Muscle layer of duodenum (tissue), 2 donors: Measurements from ENCODE around the gene IGFBP4.

Source experiments
- H3K27ac ChIP-seq: one replicate; pipeline ENCODE4 v1.7.0; 2013; ENCODE audit warnings: mild to moderate bottlenecking, low read length
- H3K27me3 ChIP-seq: one replicate; pipeline ENCODE4 v1.7.0; 2013; ENCODE audit warnings: low read depth, mild to moderate bottlenecking, control low read depth, low read length
- H3K36me3 ChIP-seq, 2 donors: one replicate each; pipeline ENCODE4 v1.7.0; 2013; ENCODE audit warnings: low read length in 2 of 2, control low read depth in 1 of 2, mild to moderate bottlenecking in 1 of 2; ENCODE audit not compliant: insufficient read depth in 2 of 2, control insufficient read depth in 1 of 2
- H3K4me1 ChIP-seq, 2 donors: one replicate each; pipeline ENCODE4 v1.7.0; 2013; ENCODE audit warnings: low read length in 2 of 2, mild to moderate bottlenecking in 2 of 2, control low read depth in 1 of 2, moderate library complexity in 1 of 2; ENCODE audit not compliant: insufficient read depth in 2 of 2, control insufficient read depth in 1 of 2
- H3K4me3 ChIP-seq, 2 donors: one replicate each; pipeline ENCODE4 v1.7.0; 2013; ENCODE audit warnings: low read length in 2 of 2, low read depth in 1 of 2, mild to moderate bottlenecking in 1 of 2
- H3K9me3 ChIP-seq, 2 donors: one replicate each; pipeline ENCODE4 v1.7.0; 2013; ENCODE audit warnings: low read length in 2 of 2, control low read depth in 1 of 2, mild to moderate bottlenecking in 1 of 2; ENCODE audit not compliant: control insufficient read depth in 1 of 2
- donor health status: healthy.

IGFBP4 gene

DNA sequence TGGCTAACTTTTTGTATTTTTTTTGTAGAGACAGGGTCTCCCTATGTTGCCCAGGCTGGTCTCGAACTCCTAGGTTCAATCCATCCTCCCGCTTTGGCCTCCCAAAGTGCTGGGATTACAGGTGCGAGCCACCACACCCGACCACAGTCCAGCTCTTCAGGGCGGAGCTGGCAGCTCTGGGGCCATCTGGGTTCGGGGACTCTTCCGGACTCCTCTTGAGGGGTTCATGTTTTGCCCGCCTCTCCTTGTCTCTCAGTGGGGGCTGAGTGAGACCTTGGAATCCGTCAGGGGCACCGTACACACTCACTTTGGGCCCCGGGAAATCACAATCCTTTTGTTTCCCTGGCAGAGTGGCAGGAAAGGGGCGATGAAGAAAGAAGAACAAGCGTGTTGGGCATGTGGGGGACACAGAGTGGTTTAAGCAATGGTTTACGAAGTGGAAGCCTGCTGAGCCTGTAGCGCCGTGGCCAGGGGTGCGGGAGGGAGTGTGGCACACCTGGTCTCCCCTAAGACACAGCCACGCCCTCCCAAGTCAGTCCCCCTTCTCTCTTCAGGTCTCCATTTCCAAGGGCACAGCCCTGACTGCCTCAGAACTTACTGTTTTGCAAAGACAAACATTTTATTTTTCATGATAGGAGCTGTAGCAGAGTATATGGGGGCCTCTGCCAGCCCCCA, 32.1 kb downstream of the IGFBP4 start:
- Histone ChIP-seq H3K27ac (peak overlapping the region; percentile 31), H3K4me1 (peaks cover 6 to 53% of the 10 kb centered on the region in 2 donors)

DNA sequence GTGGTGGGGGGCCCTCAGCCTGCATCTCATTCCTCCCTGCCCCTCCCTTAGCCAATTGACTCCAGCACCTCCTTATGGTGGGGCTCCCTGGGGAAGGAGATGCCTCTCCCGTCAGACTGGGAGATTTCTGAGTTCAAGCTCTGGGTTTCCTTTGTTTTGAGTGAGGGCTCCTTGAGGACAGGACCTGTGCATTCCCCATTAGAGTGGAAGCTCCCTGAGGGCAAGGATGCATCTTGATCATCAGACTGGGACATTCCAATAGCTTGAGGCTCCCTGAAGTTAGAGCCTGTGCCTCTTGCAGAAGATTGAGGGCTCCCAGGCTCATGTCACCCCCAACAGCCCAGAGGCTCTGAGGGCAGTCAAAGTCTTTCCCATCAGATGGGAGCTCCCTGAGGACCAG, 34.5 kb downstream of the IGFBP4 start:
- no peak overlapping the region for H3K27ac ChIP-seq
- no peaks in the 10 kb centered on the region for H3K27me3 ChIP-seq
- H3K9me3 ChIP-seq = no peaks in the 10 kb centered on the region
- no peak overlapping the region for H3K4me3 ChIP-seq
- no peaks in the 10 kb centered on the region for H3K36me3 ChIP-seq
- H3K4me1 ChIP-seq = peaks cover 0 to 35% of the 10 kb centered on the region in 2 donors

More for the DNA sequence above, 32.1 kb downstream of the IGFBP4 start:
- Histone ChIP-seq H3K27me3 (no peaks in the 10 kb centered on the region), H3K36me3 (no peaks in the 10 kb centered on the region), H3K4me3 (no peak overlapping the region), H3K9me3 (no peaks in the 10 kb centered on the region)

GRCh38 chr17:40478486-40478885, 35.2 kb downstream of the IGFBP4 start:
- H3K36me3 ChIP-seq = no peaks in the 10 kb centered on the region
- H3K27me3 ChIP-seq = no peaks in the 10 kb centered on the region
- H3K27ac ChIP-seq = no peak overlapping the region
- H3K4me1 ChIP-seq = peaks cover 0 to 28% of the 10 kb centered on the region in 2 donors
- no peaks in the 10 kb centered on the region for H3K9me3 ChIP-seq
- no peak overlapping the region for H3K4me3 ChIP-seq

- H3K4me3 ChIP-seq = no peak overlapping the region
- H3K27ac ChIP-seq = no peak overlapping the region
- no peaks in the 10 kb centered on the region for H3K9me3 ChIP-seq
- no peaks in the 10 kb centered on the region for H3K36me3 ChIP-seq
- peaks cover 0 to 14% of the 10 kb centered on the region in 2 donors for H3K4me1 ChIP-seq
- H3K27me3 ChIP-seq = no peaks in the 10 kb centered on the region
These were observed 36.7 kb downstream of the IGFBP4 start for GRCh38 chr17:40479754-40480480.

DNA sequence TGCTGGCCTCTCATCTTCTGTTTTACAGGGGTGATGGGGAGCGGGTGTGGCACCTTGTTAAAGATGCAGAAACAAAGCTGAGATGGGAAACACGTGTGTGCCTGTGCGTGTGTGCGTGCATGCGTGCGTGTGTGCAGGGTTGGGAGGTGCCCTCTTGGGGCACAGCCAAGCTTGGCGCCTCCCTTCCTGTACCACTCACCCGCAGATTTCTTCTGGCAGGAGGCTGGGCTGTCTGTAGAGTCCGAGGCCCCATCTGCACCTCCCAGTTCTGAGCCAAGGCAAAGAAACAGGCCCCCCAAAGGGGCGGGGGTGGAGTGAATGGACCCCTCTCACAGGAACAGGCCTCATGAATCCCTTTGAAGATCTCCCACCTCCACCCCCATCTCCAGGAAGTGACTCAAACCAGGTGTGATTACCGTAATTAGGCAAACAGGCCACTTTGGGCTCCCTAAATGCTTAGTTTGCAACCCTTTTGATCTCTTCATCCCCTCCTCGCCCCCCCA, 37.3 kb downstream of the IGFBP4 start:
- Histone ChIP-seq H3K4me3 (no peak overlapping the region), H3K36me3 (no peaks in the 10 kb centered on the region), H3K9me3 (no peaks in the 10 kb centered on the region), H3K27ac (no peak overlapping the region), H3K27me3 (no peaks in the 10 kb centered on the region), H3K4me1 (peaks cover 0 to 9% of the 10 kb centered on the region in 2 donors)

DNA sequence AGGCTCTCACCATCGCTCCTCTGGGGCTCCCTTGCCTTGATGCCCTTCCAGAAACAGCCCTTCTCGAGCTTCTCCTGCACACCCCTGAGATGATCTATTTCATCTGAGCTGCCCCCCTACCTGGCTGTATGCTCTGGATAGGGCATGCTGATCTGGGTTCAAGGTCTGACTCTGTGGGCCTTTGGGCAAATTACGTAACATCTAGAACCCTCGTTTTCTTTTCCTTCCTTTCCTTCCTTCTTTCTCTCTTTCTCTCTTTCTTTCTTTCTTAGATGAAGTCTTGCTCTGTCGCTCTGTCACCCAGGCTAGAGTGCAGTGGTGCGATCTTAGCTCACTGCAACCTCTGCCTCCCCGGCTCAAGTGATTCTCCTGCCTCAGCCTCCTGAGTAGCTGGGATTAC, 37.9 kb downstream of the IGFBP4 start:
- Histone ChIP-seq H3K36me3 (peaks cover 0 to under 1% of the 10 kb centered on the region in 2 donors), H3K9me3 (no peaks in the 10 kb centered on the region), H3K27ac (no peak overlapping the region), H3K4me3 (no peak overlapping the region), H3K4me1 (peaks cover 0 to 5% of the 10 kb centered on the region in 2 donors), H3K27me3 (no peaks in the 10 kb centered on the region)

DNA sequence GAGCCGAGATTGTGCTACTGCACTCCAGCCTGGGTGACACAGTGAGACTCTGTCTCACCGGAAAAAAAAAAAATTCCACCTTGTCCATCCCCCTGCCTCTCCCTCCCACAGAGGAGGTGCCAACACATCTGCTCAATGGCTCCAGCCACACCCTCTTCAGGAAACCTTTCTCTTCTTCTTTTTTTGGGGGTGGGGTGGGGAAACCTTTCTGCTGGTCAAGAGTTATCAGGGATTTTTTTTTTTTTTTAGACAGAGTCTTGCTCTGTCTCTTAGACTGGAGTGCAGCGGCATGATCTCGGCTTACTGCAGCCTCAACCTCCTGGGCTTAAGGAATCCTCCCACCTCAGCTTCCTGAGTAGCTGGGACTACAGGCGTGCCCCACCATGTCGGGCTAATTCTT, 39.5 kb downstream of the IGFBP4 start:
- peaks cover 0 to 9% of the 10 kb centered on the region in 2 donors for H3K4me1 ChIP-seq
- no peak overlapping the region for H3K27ac ChIP-seq
- H3K9me3 ChIP-seq = no peaks in the 10 kb centered on the region
- peaks cover 0 to 9% of the 10 kb centered on the region in 2 donors for H3K36me3 ChIP-seq
- H3K27me3 ChIP-seq = no peaks in the 10 kb centered on the region
- no peak overlapping the region for H3K4me3 ChIP-seq

DNA sequence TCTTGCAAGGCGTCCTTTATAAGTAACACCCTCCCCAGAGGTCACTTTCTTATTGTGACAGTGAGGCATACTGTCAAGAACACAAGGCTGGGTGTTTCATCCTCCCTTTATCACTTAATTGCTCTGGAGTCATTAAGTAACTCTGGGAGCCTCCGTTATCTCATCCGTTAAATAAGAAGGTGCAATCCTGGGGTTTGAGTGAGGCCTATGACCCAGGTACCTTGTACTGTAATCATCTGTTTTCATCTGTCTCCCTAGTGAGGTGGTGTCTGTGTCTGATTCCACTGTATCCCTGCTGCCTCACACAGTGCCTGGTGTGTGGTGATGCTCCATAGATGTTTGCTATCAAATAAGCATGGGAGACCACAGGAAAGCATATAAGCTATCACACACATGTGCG, 40.4 kb downstream of the IGFBP4 start:
- Histone ChIP-seq H3K27ac (no peak overlapping the region), H3K9me3 (no peaks in the 10 kb centered on the region), H3K4me3 (no peak overlapping the region), H3K4me1 (peaks cover 0 to 14% of the 10 kb centered on the region in 2 donors), H3K27me3 (no peaks in the 10 kb centered on the region), H3K36me3 (peaks cover 0 to 9% of the 10 kb centered on the region in 2 donors)

- Histone ChIP-seq H3K4me1 (peaks cover 0 to 14% of the 10 kb centered on the region in 2 donors), H3K4me3 (no peak overlapping the region), H3K36me3 (peaks cover 0 to 9% of the 10 kb centered on the region in 2 donors), H3K9me3 (no peaks in the 10 kb centered on the region), H3K27me3 (no peaks in the 10 kb centered on the region), H3K27ac (no peak overlapping the region)
These were observed 41.2 kb downstream of the IGFBP4 start for GRCh38 chr17:40484285-40484972.

DNA sequence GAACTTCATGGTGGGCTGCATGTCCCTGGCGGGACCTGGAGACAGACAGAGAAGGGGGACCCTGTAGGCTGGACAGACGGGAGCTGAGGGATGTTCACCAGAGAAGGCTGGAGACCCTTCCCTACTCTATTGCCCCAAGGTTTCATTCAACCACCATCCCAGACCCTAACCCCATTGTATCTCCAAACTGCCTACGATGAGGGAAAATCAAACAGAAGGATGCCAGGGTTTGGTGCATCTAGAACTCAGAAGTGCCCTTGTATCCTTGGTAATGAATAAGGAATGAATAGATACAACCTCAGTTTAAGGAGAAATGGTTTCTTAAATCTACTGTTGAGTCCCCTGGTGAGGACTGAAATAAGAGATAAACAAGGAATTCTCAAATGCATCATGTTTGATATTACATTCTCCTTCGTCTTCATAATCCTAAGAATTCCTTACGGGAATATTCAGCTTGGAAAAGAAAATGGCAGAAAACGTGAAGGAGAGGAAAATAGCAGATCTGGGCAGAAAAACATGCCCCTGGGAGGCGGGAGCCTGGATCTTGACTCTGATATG, 41.8 kb downstream of the IGFBP4 start:
- Histone ChIP-seq H3K27ac (no peak overlapping the region), H3K27me3 (no peaks in the 10 kb centered on the region), H3K4me3 (no peak overlapping the region), H3K4me1 (peaks cover 2 to 17% of the 10 kb centered on the region in 2 donors), H3K36me3 (peaks cover 0 to 9% of the 10 kb centered on the region in 2 donors), H3K9me3 (no peaks in the 10 kb centered on the region)
